K562 (cell line): Measurements from ENCODE around the gene TRIOBP. TPM values are rescaled to one million over a fixed set of nuclear protein-coding genes. Genes with fewer than 3 reads are reported as not detected.

ENCODE experiments used
- C11orf30 ChIP-seq: fragments of 450-650 bp; IDR thresholded peaks from 2 replicates; pipeline ENCODE4 v1.6.1; 2016; ENCODE audit warnings: low read depth, mild to moderate bottlenecking
- CHD2 ChIP-seq: IDR thresholded peaks from 2 replicates; pipeline ENCODE4 v1.6.1; 2011; ENCODE audit warnings: low read depth, low read length
- ILF3 ChIP-seq: fragments of 450-650 bp; IDR thresholded peaks from 2 replicates; pipeline ENCODE4 v1.6.1; 2018; ENCODE audit warnings: antibody characterized with exemption, mild to moderate bottlenecking, moderate library complexity, borderline replicate concordance
- NCOA6 ChIP-seq: fragments of 450-650 bp; IDR thresholded peaks from 2 replicates; pipeline ENCODE4 v1.6.1; 2017; ENCODE audit warnings: mild to moderate bottlenecking
- NFIX ChIP-seq: fragments of 250-450 bp; sonication (Bioruptor Pico); IDR thresholded peaks from 2 replicates; pipeline ENCODE4 v1.4.0; 2020; ENCODE audit warnings: low read depth, mild to moderate bottlenecking, moderate library complexity
- RAD51 ChIP-seq: fragments of 450-650 bp; IDR thresholded peaks from 2 replicates; pipeline ENCODE4 v1.7.1; 2016; ENCODE audit warnings: low read depth, mild to moderate bottlenecking, borderline replicate concordance
- SMAD4 ChIP-seq: fragments of 250-450 bp; sonication (Bioruptor Pico); conservative IDR thresholded peaks from 2 replicates; pipeline ENCODE4 v1.8.0; 2021; ENCODE audit warnings: inconsistent platforms, mild to moderate bottlenecking, moderate library complexity
- TCF7L2 ChIP-seq: fragments of 150-350 bp; IDR thresholded peaks from 2 replicates; pipeline ENCODE4 v1.6.1; 2016; ENCODE audit warnings: low read depth, mild to moderate bottlenecking, low read length, moderate library complexity
- TGIF2 ChIP-seq: sonication (generic); formaldehyde crosslinking; IDR thresholded peaks from 2 replicates; pipeline ENCODE4 v1.8.1; 2022; ENCODE audit warnings: mild to moderate bottlenecking, missing genetic modification reagents, moderate library complexity
- ZNF347 ChIP-seq: fragments of 450-650 bp; formaldehyde crosslinking; IDR thresholded peaks from 2 replicates; pipeline ENCODE4 v1.4.0; 2020; ENCODE audit warnings: low read depth, mild to moderate bottlenecking, moderate library complexity
- ZNF589 ChIP-seq: fragments of 200-800 bp; sonication (Bioruptor generic); IDR thresholded peaks from 2 replicates; pipeline ENCODE4 v1.6.1; 2016; ENCODE audit warnings: low read depth, missing genetic modification characterization, missing compliant biosample characterization
- ZNF644 ChIP-seq: fragments of 200-800 bp; sonication (Bioruptor generic); IDR thresholded peaks from 2 replicates; pipeline ENCODE4 v1.6.1; 2016; ENCODE audit warnings: low read depth, missing genetic modification characterization, missing compliant biosample characterization
- polyA plus RNA-seq, 8 experiments: library from polyadenylated mRNA; depleted of rRNA in 4 of 8; stranded (reverse) in 5 of 8; unstranded in 3 of 8; fragments of >200 nt; fragmentation: Nextera tagmentation in 2 of 8; fragmentation: Illumina TruSeq in 1 of 8; extraction: Ambion mirVana in 2 of 8; extraction: Trizol in 1 of 8; gene quantifications; 2 replicates each; pipeline versions ENCODE4 v1.2.1 to v1.2.3, GENCODE V29; 2011 to 2014; ENCODE audit warnings: inconsistent platforms in 1 of 8, missing spikeins in 1 of 8
- total RNA-seq, 7 experiments: library from RNA; depleted of rRNA in 6 of 7; stranded (reverse); fragments of >200 nt in 6 of 7; fragmentation: Illumina TruSeq in 2 of 7; extraction: Trizol in 2 of 7; gene quantifications; 2 replicates each; pipeline versions ENCODE4 v1.2.1 to v1.2.3, GENCODE V29; 2011 to 2021; ENCODE audit warnings: low replicate concordance in 1 of 7
- TF ChIP-seq, protein P1 (sequence below): sonication (generic); formaldehyde crosslinking; IDR thresholded peaks from 2 replicates; pipeline ENCODE4 v1.8.0; 2022; ENCODE audit warnings: mild to moderate bottlenecking, missing genetic modification reagents
- TF ChIP-seq, protein P2 (sequence below), 2 experiments: fragments of 450-650 bp; conservative IDR thresholded peaks; 2 replicates each; pipeline ENCODE4 v1.6.1; 2017; ENCODE audit warnings: mild to moderate bottlenecking in 2 of 2, moderate library complexity in 2 of 2
- TF ChIP-seq, protein P3 (sequence below): fragments of 450-650 bp; IDR thresholded peaks from 2 replicates; pipeline ENCODE4 v1.6.1; 2016; ENCODE audit warnings: low read depth, mild to moderate bottlenecking, moderate library complexity
- TF ChIP-seq, protein P4 (sequence below): fragments of 200-800 bp; sonication (Bioruptor generic); IDR thresholded peaks from 2 replicates; pipeline ENCODE4 v1.6.1; 2016; ENCODE audit warnings: missing genetic modification characterization, missing compliant biosample characterization

Gene TRIOBP
- total and polyA plus RNA-seq, 9 of the 15 experiments (the other 6 are each of a cell fraction or from before 2014, with no cell fraction given): 0.24 to 13.8 (median 5.5) TPM

DNA sequence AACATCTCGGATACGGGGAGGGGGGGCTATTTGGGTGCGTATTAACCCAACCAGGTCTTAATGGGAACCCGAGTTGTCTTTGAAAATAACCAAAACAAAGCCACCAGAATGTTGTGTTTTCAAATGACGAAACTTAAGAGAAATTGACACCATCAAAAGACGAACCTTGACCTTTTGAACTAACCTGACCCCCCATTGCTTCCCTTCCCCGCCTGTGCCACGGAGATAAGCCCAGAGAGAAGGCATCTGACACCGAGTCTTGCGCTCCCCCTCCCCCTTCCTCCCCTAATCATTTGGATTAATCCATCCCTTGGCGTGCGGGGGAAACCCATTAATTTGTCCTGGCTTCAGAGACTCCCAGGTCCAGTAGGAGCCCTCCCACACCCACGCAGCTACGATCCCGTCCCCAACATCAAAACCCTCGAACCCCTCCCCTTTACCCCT is 106.4 kb downstream of the TRIOBP start (continued):
- TF ChIP-seq, protein P1, sequence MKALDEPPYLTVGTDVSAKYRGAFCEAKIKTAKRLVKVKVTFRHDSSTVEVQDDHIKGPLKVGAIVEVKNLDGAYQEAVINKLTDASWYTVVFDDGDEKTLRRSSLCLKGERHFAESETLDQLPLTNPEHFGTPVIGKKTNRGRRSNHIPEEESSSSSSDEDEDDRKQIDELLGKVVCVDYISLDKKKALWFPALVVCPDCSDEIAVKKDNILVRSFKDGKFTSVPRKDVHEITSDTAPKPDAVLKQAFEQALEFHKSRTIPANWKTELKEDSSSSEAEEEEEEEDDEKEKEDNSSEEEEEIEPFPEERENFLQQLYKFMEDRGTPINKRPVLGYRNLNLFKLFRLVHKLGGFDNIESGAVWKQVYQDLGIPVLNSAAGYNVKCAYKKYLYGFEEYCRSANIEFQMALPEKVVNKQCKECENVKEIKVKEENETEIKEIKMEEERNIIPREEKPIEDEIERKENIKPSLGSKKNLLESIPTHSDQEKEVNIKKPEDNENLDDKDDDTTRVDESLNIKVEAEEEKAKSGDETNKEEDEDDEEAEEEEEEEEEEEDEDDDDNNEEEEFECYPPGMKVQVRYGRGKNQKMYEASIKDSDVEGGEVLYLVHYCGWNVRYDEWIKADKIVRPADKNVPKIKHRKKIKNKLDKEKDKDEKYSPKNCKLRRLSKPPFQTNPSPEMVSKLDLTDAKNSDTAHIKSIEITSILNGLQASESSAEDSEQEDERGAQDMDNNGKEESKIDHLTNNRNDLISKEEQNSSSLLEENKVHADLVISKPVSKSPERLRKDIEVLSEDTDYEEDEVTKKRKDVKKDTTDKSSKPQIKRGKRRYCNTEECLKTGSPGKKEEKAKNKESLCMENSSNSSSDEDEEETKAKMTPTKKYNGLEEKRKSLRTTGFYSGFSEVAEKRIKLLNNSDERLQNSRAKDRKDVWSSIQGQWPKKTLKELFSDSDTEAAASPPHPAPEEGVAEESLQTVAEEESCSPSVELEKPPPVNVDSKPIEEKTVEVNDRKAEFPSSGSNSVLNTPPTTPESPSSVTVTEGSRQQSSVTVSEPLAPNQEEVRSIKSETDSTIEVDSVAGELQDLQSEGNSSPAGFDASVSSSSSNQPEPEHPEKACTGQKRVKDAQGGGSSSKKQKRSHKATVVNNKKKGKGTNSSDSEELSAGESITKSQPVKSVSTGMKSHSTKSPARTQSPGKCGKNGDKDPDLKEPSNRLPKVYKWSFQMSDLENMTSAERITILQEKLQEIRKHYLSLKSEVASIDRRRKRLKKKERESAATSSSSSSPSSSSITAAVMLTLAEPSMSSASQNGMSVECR (CRISPR knock-in tag): 0 out of 2 replicates have a peak, but pooled peaks have one; percentile 37
- TF ChIP-seq TCF7L2: peak; percentile 77
- peak; percentile 81; the same call in 1 of the 2 replicates for TF ChIP-seq ZNF589 (CRISPR knock-in tag)
- peak; percentile 53 for TF ChIP-seq CHD2
- no peak for TF ChIP-seq NFIX (CRISPR knock-in tag)
- peak; percentile 45; the same call in 1 of the 2 replicates for TF ChIP-seq NCOA6
- TF ChIP-seq, protein P2, sequence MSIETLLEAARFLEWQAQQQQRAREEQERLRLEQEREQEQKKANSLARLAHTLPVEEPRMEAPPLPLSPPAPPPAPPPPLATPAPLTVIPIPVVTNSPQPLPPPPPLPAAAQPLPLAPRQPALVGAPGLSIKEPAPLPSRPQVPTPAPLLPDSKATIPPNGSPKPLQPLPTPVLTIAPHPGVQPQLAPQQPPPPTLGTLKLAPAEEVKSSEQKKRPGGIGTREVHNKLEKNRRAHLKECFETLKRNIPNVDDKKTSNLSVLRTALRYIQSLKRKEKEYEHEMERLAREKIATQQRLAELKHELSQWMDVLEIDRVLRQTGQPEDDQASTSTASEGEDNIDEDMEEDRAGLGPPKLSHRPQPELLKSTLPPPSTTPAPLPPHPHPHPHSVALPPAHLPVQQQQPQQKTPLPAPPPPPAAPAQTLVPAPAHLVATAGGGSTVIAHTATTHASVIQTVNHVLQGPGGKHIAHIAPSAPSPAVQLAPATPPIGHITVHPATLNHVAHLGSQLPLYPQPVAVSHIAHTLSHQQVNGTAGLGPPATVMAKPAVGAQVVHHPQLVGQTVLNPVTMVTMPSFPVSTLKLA (conservative IDR thresholded peaks at IDR 0.05): peak in 1 of 2 experiments; percentile 65; a peak in 1 of 4 replicates
- TF ChIP-seq ZNF347 (CRISPR knock-in tag): no peak
- no peak for TF ChIP-seq C11orf30
- no peak for TF ChIP-seq TGIF2 (CRISPR knock-in tag)
- TF ChIP-seq ZNF644: peak; percentile 43; the same call in 1 of the 2 replicates
- TF ChIP-seq, protein P3, sequence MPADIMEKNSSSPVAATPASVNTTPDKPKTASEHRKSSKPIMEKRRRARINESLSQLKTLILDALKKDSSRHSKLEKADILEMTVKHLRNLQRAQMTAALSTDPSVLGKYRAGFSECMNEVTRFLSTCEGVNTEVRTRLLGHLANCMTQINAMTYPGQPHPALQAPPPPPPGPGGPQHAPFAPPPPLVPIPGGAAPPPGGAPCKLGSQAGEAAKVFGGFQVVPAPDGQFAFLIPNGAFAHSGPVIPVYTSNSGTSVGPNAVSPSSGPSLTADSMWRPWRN: peak; percentile 84
- TF ChIP-seq SMAD4 (CRISPR knock-in tag): peak; percentile 52
- TF ChIP-seq, protein P4, sequence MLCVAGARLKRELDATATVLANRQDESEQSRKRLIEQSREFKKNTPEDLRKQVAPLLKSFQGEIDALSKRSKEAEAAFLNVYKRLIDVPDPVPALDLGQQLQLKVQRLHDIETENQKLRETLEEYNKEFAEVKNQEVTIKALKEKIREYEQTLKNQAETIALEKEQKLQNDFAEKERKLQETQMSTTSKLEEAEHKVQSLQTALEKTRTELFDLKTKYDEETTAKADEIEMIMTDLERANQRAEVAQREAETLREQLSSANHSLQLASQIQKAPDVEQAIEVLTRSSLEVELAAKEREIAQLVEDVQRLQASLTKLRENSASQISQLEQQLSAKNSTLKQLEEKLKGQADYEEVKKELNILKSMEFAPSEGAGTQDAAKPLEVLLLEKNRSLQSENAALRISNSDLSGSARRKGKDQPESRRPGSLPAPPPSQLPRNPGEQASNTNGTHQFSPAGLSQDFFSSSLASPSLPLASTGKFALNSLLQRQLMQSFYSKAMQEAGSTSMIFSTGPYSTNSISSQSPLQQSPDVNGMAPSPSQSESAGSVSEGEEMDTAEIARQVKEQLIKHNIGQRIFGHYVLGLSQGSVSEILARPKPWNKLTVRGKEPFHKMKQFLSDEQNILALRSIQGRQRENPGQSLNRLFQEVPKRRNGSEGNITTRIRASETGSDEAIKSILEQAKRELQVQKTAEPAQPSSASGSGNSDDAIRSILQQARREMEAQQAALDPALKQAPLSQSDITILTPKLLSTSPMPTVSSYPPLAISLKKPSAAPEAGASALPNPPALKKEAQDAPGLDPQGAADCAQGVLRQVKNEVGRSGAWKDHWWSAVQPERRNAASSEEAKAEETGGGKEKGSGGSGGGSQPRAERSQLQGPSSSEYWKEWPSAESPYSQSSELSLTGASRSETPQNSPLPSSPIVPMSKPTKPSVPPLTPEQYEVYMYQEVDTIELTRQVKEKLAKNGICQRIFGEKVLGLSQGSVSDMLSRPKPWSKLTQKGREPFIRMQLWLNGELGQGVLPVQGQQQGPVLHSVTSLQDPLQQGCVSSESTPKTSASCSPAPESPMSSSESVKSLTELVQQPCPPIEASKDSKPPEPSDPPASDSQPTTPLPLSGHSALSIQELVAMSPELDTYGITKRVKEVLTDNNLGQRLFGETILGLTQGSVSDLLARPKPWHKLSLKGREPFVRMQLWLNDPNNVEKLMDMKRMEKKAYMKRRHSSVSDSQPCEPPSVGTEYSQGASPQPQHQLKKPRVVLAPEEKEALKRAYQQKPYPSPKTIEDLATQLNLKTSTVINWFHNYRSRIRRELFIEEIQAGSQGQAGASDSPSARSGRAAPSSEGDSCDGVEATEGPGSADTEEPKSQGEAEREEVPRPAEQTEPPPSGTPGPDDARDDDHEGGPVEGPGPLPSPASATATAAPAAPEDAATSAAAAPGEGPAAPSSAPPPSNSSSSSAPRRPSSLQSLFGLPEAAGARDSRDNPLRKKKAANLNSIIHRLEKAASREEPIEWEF (CRISPR knock-in tag): peak; percentile 55; the same call in 1 of the 2 replicates
- no peak for TF ChIP-seq ILF3
- peak; percentile 25; the same call in 1 of the 2 replicates for TF ChIP-seq RAD51
